ENCODE measurements around the gene RPTOR. TPM values are rescaled to one million over a fixed set of nuclear protein-coding genes. Genes with fewer than 3 reads are reported as not detected.

RPTOR gene
- total RNA-seq, 1 donor from 2014 or later: 53.7 TPM

GRCh38 chr17:80953471-80954315 is 409.1 kb downstream of the RPTOR start:
- Mint-ChIP-seq H3K4me1 (no peaks in the 10 kb centered on the region), H3K9me3 (peaks cover 6% of the 10 kb centered on the region), H3K27me3 (ENCODE audit: low read depth) (no peaks in the 10 kb centered on the region), H3K4me3 (no peak overlapping the region), H3K27ac (no peak overlapping the region), H3K36me3 (peaks cover 16% of the 10 kb centered on the region)
- no peak for TF ChIP-seq CTCF (IDR thresholded peaks at IDR 0.05; ENCODE audit: unreplicated experiment)
- DNase-seq (ENCODE audit: low spot score in 2 of 2, unreplicated experiment in 2 of 2): no peak

GRCh38 chr17:80955078-80955477 is 410.4 kb downstream of the RPTOR start:
- peaks cover 6% of the 10 kb centered on the region for H3K9me3 Mint-ChIP-seq
- H3K4me3 Mint-ChIP-seq: no peak overlapping the region
- TF ChIP-seq CTCF (IDR thresholded peaks at IDR 0.05; ENCODE audit: unreplicated experiment): no peak
- H3K27me3 Mint-ChIP-seq (ENCODE audit: low read depth): no peaks in the 10 kb centered on the region
- H3K4me1 Mint-ChIP-seq: peaks cover 5% of the 10 kb centered on the region
- no peak overlapping the region for H3K27ac Mint-ChIP-seq
- H3K36me3 Mint-ChIP-seq: peaks cover 16% of the 10 kb centered on the region
- DNase-seq (ENCODE audit: low spot score in 2 of 2, unreplicated experiment in 2 of 2): no peak

DNA sequence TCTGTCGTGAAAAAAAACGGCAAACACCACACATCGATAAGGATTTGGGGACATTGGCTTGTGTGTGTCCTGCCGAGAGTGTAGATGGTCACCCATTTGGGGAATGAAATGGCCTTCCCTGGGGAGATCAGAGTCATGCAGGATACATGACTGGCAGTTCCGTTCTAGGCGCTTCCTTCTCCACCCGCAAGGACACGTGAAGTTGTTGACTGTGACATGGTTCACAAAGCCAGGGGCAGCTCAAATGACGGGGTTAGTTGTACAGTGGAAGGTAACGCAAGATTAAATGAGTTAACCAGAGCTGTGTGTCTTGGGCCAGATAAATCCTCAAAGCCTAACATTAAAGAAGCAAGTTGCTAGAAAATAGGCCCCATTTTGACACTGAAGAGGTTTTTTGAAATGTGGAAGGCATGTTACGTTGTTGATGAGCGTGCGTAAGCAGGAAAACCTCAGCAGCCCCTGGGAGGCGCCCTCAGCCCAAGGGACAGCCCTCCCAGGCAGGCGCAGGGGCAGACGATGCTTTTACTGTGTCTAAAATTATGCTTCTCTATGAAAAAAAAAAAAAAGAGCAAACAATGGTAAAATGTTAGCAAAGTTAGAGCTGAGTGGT is 411.1 kb downstream of the RPTOR start:
- no peak overlapping the region for H3K4me3 Mint-ChIP-seq
- H3K4me1 Mint-ChIP-seq: peaks cover 5% of the 10 kb centered on the region
- peaks cover 6% of the 10 kb centered on the region for H3K9me3 Mint-ChIP-seq
- no peak for TF ChIP-seq CTCF (IDR thresholded peaks at IDR 0.05; ENCODE audit: unreplicated experiment)
- peaks cover 14% of the 10 kb centered on the region for H3K36me3 Mint-ChIP-seq
- no peaks in the 10 kb centered on the region for H3K27me3 Mint-ChIP-seq (ENCODE audit: low read depth)
- no peak overlapping the region for H3K27ac Mint-ChIP-seq
- no peak for DNase-seq (ENCODE audit: low spot score in 2 of 2, unreplicated experiment in 2 of 2)

DNA sequence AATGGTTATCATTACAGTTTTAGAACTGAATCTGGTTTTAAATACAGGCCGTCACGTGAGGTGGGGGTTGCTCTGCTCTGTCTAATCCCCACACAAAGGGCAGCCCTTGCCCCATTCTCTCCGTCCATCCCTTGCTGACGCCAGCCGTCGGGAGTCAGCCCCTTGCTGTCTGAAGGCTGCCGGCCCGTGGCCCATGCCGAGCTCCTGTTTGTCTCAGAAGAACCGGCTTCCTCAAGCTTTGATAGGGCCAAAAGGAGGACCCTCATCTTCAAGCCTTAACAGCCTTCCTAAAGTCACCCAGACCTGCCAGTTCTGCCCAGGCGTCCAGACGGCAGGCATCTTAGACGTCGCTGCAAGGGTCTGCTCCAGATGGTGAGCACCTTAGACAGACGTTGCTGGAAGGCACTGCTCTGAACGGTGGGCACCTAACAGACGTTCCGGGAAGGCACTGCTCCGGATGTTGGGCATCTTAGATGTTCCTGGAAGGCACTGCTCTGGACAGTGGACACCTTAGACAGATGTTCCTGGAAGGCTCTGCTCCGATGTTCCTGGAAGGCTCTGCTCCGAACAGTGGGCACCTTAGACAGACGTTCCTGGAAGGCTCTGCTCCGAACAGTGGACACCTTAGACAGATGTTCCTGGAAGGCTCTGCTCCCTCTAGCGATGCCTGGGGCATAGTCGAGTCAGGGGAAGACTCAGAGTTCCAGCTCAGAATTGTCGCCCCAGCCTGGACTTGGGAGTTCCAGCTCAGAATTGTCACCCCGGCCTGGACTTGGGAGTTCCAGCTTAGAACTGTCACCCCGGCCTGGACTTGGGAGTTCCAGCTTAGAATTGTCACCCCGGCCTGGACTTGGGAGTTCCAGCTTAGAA is 411.9 kb downstream of the RPTOR start:
- Mint-ChIP-seq H3K27ac (no peak overlapping the region), H3K36me3 (peaks cover 14% of the 10 kb centered on the region), H3K27me3 (ENCODE audit: low read depth) (no peaks in the 10 kb centered on the region), H3K9me3 (peaks cover 6% of the 10 kb centered on the region), H3K4me3 (no peak overlapping the region), H3K4me1 (peaks cover 5% of the 10 kb centered on the region)
- DNase-seq (ENCODE audit: low spot score in 2 of 2, unreplicated experiment in 2 of 2): no peak
- no peak for TF ChIP-seq CTCF (IDR thresholded peaks at IDR 0.05; ENCODE audit: unreplicated experiment)

- no peaks in the 10 kb centered on the region for H3K27me3 Mint-ChIP-seq (ENCODE audit: low read depth)
- H3K4me1 Mint-ChIP-seq: peaks cover 5% of the 10 kb centered on the region
- H3K4me3 Mint-ChIP-seq: no peak overlapping the region
- DNase-seq (ENCODE audit: low spot score in 2 of 2, unreplicated experiment in 2 of 2): no peak
- TF ChIP-seq CTCF (IDR thresholded peaks at IDR 0.05; ENCODE audit: unreplicated experiment): no peak
- H3K9me3 Mint-ChIP-seq: peaks cover 6% of the 10 kb centered on the region
- no peak overlapping the region for H3K27ac Mint-ChIP-seq
- peaks cover 12% of the 10 kb centered on the region for H3K36me3 Mint-ChIP-seq
Measured at GRCh38 chr17:80957461-80957941, 412.9 kb downstream of the RPTOR start.

Measured in mesothelial cell of epicardium (in vitro differentiated cells).